H9 (cell line): ENCODE results near the gene TEX35. TPM values are rescaled to one million over a fixed set of nuclear protein-coding genes. Genes with fewer than 3 reads are reported as not detected.

Source experiments
- DNase-seq: peaks from one replicate; pipeline ENCODE4 v3.0.0-alpha.2; 2017
- H2AFZ ChIP-seq: one replicate; pipeline ENCODE4 v1.6.1; 2013; ENCODE audit warnings: mild to moderate bottlenecking, low read length, control low read depth, moderate library complexity
- H2AK5ac ChIP-seq: 2 replicates; pipeline ENCODE4 v1.6.1; 2013; ENCODE audit warnings: low read length, control low read depth, mixed read lengths; ENCODE audit not compliant: insufficient read length
- H2BK120ac ChIP-seq: one replicate; pipeline ENCODE4 v1.6.1; 2013; ENCODE audit warnings: low read depth, mild to moderate bottlenecking, low read length, control low read depth, inconsistent platforms; ENCODE audit not compliant: poor library complexity, severe bottlenecking
- H2BK12ac ChIP-seq: 2 replicates; pipeline ENCODE4 v1.6.1; 2013; ENCODE audit warnings: low read length, control low read depth, mixed read lengths, low read depth; ENCODE audit not compliant: insufficient read length
- H2BK15ac ChIP-seq: 2 replicates; pipeline ENCODE4 v1.6.1; 2013; ENCODE audit warnings: low read depth, low read length, control low read depth
- H2BK20ac ChIP-seq: one replicate; pipeline ENCODE4 v1.6.1; 2013; ENCODE audit warnings: low read depth, mild to moderate bottlenecking, low read length, control low read depth, inconsistent platforms; ENCODE audit not compliant: poor library complexity, severe bottlenecking
- H2BK5ac ChIP-seq: 2 replicates; pipeline ENCODE4 v1.6.1; 2013; ENCODE audit warnings: low read length, control low read depth, mixed read lengths; ENCODE audit not compliant: insufficient read length
- H3K14ac ChIP-seq: 2 replicates; pipeline ENCODE4 v1.6.1; 2013; ENCODE audit warnings: low read length, control low read depth; ENCODE audit not compliant: insufficient read depth
- H3K18ac ChIP-seq: 2 replicates; pipeline ENCODE4 v1.6.1; 2013; ENCODE audit warnings: low read depth, mild to moderate bottlenecking, mixed read lengths, low read length, control low read depth; ENCODE audit not compliant: insufficient read length
- H3K23ac ChIP-seq: 2 replicates; pipeline ENCODE4 v1.6.1; 2013; ENCODE audit warnings: low read length, control low read depth, mixed read lengths, low read depth; ENCODE audit not compliant: insufficient read length
- H3K23me2 ChIP-seq: 2 replicates; pipeline ENCODE4 v1.6.1; 2013; ENCODE audit warnings: low read depth, mild to moderate bottlenecking, mixed read lengths, low read length, control low read depth; ENCODE audit not compliant: insufficient read length, poor library complexity, severe bottlenecking
- H3K27ac ChIP-seq: 2 replicates; pipeline ENCODE4 v1.5.1; 2013; ENCODE audit warnings: low read length, control low read depth, mixed read lengths, low read depth; ENCODE audit not compliant: insufficient read length
- H3K27me3 ChIP-seq: 2 replicates; pipeline ENCODE4 v1.6.1; 2013; ENCODE audit warnings: low read length, control low read depth, inconsistent platforms; ENCODE audit not compliant: insufficient read depth
- H3K4ac ChIP-seq: 2 replicates; pipeline ENCODE4 v1.6.1; 2013; ENCODE audit warnings: low read depth, mild to moderate bottlenecking, control low read depth, inconsistent platforms, low read length, moderate library complexity
- H3K4me1 ChIP-seq: 2 replicates; pipeline ENCODE4 v1.6.1; 2013; ENCODE audit warnings: low read length, control low read depth, inconsistent platforms; ENCODE audit not compliant: insufficient read depth
- H3K4me2 ChIP-seq: 2 replicates; pipeline ENCODE4 v1.6.1; 2013; ENCODE audit warnings: low read length, control low read depth, mixed read lengths; ENCODE audit not compliant: insufficient read length, insufficient read depth
- H3K56ac ChIP-seq: 2 replicates; pipeline ENCODE4 v1.6.1; 2013; ENCODE audit warnings: low read depth, mild to moderate bottlenecking, mixed read lengths, low read length, control low read depth; ENCODE audit not compliant: insufficient read length
- H3K79me1 ChIP-seq: 2 replicates; pipeline ENCODE4 v1.6.1; 2013; ENCODE audit warnings: low read depth, mild to moderate bottlenecking, moderate library complexity, low read length, control low read depth, inconsistent platforms; ENCODE audit not compliant: insufficient read depth, poor library complexity, severe bottlenecking
- H3K79me2 ChIP-seq: 2 replicates; pipeline ENCODE4 v1.6.1; 2013; ENCODE audit warnings: low read length, control low read depth, inconsistent platforms; ENCODE audit not compliant: insufficient read depth
- H3K9ac ChIP-seq: 2 replicates; pipeline ENCODE4 v1.6.1; 2013; ENCODE audit warnings: low read length, control low read depth, mixed read lengths; ENCODE audit not compliant: insufficient read length; ENCODE audit errors: extremely low read depth
- H3K9me3 ChIP-seq: one replicate; pipeline ENCODE4 v1.6.1; 2013; ENCODE audit warnings: low read depth, low read length, inconsistent platforms; ENCODE audit not compliant: control insufficient read depth
- H3T11ph ChIP-seq: one replicate; pipeline ENCODE4 v1.6.1; 2013; ENCODE audit warnings: mild to moderate bottlenecking, low read length, control low read depth, inconsistent platforms
- H4K20me1 ChIP-seq: one replicate; pipeline ENCODE4 v1.6.1; 2013; ENCODE audit not compliant: control insufficient read depth, insufficient read length, insufficient read depth
- H4K5ac ChIP-seq: 2 replicates; pipeline ENCODE4 v1.6.1; 2013; ENCODE audit warnings: low read depth, mild to moderate bottlenecking, mixed read lengths, low read length, control low read depth; ENCODE audit not compliant: insufficient read length
- H4K8ac ChIP-seq: replicated peaks from 2 replicates; pipeline ENCODE4 v1.6.1; 2013; ENCODE audit warnings: low read length, control low read depth, mixed read lengths, low read depth; ENCODE audit not compliant: insufficient read length
- H4K91ac ChIP-seq: 2 replicates; pipeline ENCODE4 v1.6.1; 2013; ENCODE audit warnings: low read depth, mild to moderate bottlenecking, moderate library complexity, mixed read lengths, low read length, control low read depth; ENCODE audit not compliant: insufficient read length
- H3K27ac Mint-ChIP-seq, 3 experiments: 2 replicates in 2 of 3; 3 replicates in 1 of 3; pipeline ENCODE4 v1.8.0; 2020 to 2021; ENCODE audit warnings: mixed read lengths in 3 of 3, mild to moderate bottlenecking in 1 of 3, moderate library complexity in 1 of 3
- H3K27me3 Mint-ChIP-seq: 2 replicates; pipeline ENCODE4 v1.8.0; 2021; ENCODE audit warnings: low read depth, mild to moderate bottlenecking, moderate library complexity, mixed read lengths
- H3K36me3 Mint-ChIP-seq, 3 experiments: 2 replicates in 2 of 3; 3 replicates in 1 of 3; pipeline ENCODE4 v1.8.0; 2020 to 2021; ENCODE audit warnings: low read depth in 3 of 3, mixed read lengths in 3 of 3; ENCODE audit not compliant: insufficient read depth in 1 of 3
- H3K4me1 Mint-ChIP-seq, 2 experiments: 2 replicates each; pipeline ENCODE4 v1.8.0; 2020; ENCODE audit warnings: mixed read lengths in 2 of 2
- H3K4me3 Mint-ChIP-seq, 2 experiments: 2 replicates in 1 of 2; 3 replicates in 1 of 2; pipeline ENCODE4 v1.8.0; 2020 to 2021; ENCODE audit warnings: mild to moderate bottlenecking in 2 of 2, mixed read lengths in 2 of 2, moderate library complexity in 1 of 2
- H3K9me3 Mint-ChIP-seq, 2 experiments: 2 replicates in 1 of 2; 3 replicates in 1 of 2; pipeline ENCODE4 v1.8.0; 2020; ENCODE audit warnings: mild to moderate bottlenecking in 2 of 2, mixed read lengths in 2 of 2, moderate library complexity in 1 of 2
- CTCF ChIP-seq: fragments of 200-600 bp; sonication (generic); conservative IDR thresholded peaks from 3 replicates; pipeline ENCODE4 v1.8.0; 2021; ENCODE audit warnings: antibody characterized with exemption, mild to moderate bottlenecking
- WGBS: extraction: QIAGEN DNeasy Blood & Tissue Kit; methylation state at CpG from one replicate; pipeline ENCODE4 v1.1.7; 2013; ENCODE audit warnings: missing lambda C conversion rate, low lambda C conversion rate, mixed read lengths; ENCODE audit not compliant: insufficient read length; ENCODE audit errors: extremely low coverage; 5-methylcytosine and 5-hydroxymethylcytosine counted together
- total RNA-seq: library from RNA; stranded (reverse); gene quantifications from 2 replicates; pipeline ENCODE4 v1.2.1, GENCODE V29; 2021

TEX35 gene
- total RNA-seq, 1 experiment from 2014 or later, result not detected

- DNase-seq, result no peak
- Histone ChIP-seq H2BK20ac (no peak overlapping the region), H3K4ac (no peak overlapping the region), H3K27me3 (no peaks in the 10 kb centered on the region), H3K23me2 (no peaks in the 10 kb centered on the region), H4K8ac (no peak overlapping the region), H3K79me2 (no peaks in the 10 kb centered on the region), H3K79me1 (no peaks in the 10 kb centered on the region), H4K5ac (no peak overlapping the region), H2AFZ (no peak overlapping the region), H3K4me1 (no peaks in the 10 kb centered on the region), H4K91ac (no peak overlapping the region), H4K20me1 (no peaks in the 10 kb centered on the region), H3K18ac (no peak overlapping the region), H2AK5ac (no peak overlapping the region), H2BK12ac (no peak overlapping the region), H3K14ac (no peak overlapping the region), H3K9ac (no peak overlapping the region), H2BK5ac (no peak overlapping the region), H3K4me2 (no peak overlapping the region), H3K56ac (no peak overlapping the region), H3K9me3 (no peaks in the 10 kb centered on the region), H2BK15ac (no peak overlapping the region), H2BK120ac (no peak overlapping the region), H3K23ac (no peak overlapping the region), H3K27ac (no peak overlapping the region), H3T11ph (no peak overlapping the region)
- H3K4me3 Mint-ChIP-seq, result no peak overlapping the region
- H3K4me1 Mint-ChIP-seq, result peaks cover 0 to 6% of the 10 kb centered on the region in 2 experiments; a peak in 2 of 4 replicates
- peaks cover 4% of the 10 kb centered on the region for H3K27me3 Mint-ChIP-seq
- H3K27ac Mint-ChIP-seq, result no peak overlapping the region
- no peak for TF ChIP-seq CTCF
- no peaks in the 10 kb centered on the region for H3K36me3 Mint-ChIP-seq
- no peaks in the 10 kb centered on the region for H3K9me3 Mint-ChIP-seq
- WGBS, result no CpG with 5 or more reads among the region's 5 CpGs
Measured at GRCh38 chr1:178509414-178510007, 3.4 kb upstream of the TEX35 start.
